ENCODE data around the gene FAAP100. TPM values are rescaled to one million over a fixed set of nuclear protein-coding genes. Genes with fewer than 3 reads are reported as not detected.
"Not testable (repeated sequence)": the region's sequence is repeated elsewhere in the genome, so short reads cannot be mapped to it uniquely, and the experiment has no call there.

Gene FAAP100
- total RNA-seq, 1 donor from 2014 or later = 64.6 TPM

DNA sequence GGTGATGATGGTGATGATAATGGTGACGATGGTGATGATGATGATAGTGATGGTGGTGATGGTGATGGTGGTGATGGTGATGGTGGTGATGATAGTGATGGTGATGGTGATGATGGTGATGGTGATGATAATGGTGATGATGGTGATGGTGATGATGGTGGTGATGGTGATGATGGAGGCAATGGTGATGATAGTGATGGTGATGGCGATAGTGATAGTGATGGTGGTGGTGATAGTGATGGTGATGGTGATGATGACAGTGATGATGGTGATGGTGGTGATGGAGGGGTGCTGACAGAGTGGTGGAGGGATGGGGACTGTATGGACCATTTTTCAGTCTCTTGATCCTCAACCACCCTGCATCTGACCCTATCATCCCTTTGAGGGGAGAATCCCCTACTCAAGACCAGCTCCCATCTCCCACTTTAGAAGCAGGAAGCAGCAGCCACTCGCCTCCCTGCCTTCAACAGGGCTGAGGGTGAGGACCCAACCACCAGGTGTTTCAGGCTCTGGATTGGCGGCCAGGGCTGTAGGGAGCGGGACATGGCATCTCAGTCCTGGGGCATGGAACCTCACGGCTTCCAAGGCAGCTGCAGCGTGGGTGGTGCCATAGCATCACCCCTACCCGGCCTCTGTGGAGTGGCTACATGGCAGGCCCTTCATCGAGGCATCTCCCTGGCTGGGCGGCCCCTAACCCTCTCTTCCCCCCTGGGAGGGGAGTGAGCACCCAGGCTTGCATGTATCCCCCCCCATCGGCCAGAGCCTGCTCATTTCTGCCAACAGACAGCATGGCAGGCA is 19.5 kb downstream of the FAAP100 start:
- Mint-ChIP-seq H3K27me3 (ENCODE audit: unreplicated experiment) (no peaks in the 10 kb centered on the region), H3K4me3 (ENCODE audit: unreplicated experiment) (no peak overlapping the region), H3K27ac (ENCODE audit: unreplicated experiment) (no peak overlapping the region), H3K36me3 (ENCODE audit: unreplicated experiment) (peaks cover under 1% of the 10 kb centered on the region), H3K4me1 (ENCODE audit: unreplicated experiment) (peaks cover 8% of the 10 kb centered on the region), H3K9me3 (ENCODE audit: unreplicated experiment) (no peaks in the 10 kb centered on the region)
- TF ChIP-seq, protein P1, sequence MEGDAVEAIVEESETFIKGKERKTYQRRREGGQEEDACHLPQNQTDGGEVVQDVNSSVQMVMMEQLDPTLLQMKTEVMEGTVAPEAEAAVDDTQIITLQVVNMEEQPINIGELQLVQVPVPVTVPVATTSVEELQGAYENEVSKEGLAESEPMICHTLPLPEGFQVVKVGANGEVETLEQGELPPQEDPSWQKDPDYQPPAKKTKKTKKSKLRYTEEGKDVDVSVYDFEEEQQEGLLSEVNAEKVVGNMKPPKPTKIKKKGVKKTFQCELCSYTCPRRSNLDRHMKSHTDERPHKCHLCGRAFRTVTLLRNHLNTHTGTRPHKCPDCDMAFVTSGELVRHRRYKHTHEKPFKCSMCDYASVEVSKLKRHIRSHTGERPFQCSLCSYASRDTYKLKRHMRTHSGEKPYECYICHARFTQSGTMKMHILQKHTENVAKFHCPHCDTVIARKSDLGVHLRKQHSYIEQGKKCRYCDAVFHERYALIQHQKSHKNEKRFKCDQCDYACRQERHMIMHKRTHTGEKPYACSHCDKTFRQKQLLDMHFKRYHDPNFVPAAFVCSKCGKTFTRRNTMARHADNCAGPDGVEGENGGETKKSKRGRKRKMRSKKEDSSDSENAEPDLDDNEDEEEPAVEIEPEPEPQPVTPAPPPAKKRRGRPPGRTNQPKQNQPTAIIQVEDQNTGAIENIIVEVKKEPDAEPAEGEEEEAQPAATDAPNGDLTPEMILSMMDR (IDR thresholded peaks at IDR 0.05) = no peak
- no peak for DNase-seq (ENCODE audit: extremely low spot score, unreplicated experiment)

DNA sequence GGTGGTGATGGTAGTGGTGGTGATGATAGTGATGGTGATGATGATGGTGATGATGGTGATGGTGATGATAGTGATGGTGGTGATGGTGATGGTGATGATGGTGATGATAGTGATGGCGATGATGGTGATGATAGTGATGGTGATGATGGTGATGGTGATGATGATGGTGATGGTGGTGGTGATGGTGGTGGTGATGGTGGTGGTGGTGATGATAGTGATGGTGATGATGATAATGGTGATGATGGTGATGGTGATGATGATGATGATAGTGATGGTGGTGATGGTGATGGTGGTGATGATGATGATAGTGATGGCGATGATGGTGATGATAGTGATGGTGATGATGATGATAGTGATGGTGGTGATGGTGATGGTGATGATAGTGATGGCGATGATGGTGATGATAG is 20.2 kb downstream of the FAAP100 start:
- H3K27ac Mint-ChIP-seq (ENCODE audit: unreplicated experiment); H3K36me3 Mint-ChIP-seq (ENCODE audit: unreplicated experiment); DNase-seq (ENCODE audit: extremely low spot score, unreplicated experiment); H3K27me3 Mint-ChIP-seq (ENCODE audit: unreplicated experiment); H3K9me3 Mint-ChIP-seq (ENCODE audit: unreplicated experiment); H3K4me1 Mint-ChIP-seq (ENCODE audit: unreplicated experiment); H3K4me3 Mint-ChIP-seq (ENCODE audit: unreplicated experiment): not testable (repeated sequence)

DNA sequence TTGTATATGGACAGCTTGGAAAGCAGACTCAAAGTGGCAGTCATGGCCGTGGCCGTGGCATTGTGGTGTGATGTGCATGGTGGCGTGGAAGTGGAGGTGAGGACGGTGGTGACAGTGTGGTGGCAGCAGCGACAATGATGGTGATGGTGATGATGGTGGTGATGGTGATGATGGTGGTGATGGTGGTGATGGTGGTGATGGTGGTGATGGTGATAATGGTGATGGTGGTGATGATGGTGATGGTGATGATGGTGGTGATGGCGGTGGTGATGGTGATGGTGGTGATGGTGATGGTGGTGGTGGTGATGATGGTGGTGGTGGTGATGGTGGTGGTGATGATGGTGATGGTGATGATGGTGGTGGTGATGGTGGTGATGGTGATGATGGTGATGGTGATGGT is 21.1 kb downstream of the FAAP100 start:
- H3K4me1 Mint-ChIP-seq (ENCODE audit: unreplicated experiment) = not testable (repeated sequence)

DNA sequence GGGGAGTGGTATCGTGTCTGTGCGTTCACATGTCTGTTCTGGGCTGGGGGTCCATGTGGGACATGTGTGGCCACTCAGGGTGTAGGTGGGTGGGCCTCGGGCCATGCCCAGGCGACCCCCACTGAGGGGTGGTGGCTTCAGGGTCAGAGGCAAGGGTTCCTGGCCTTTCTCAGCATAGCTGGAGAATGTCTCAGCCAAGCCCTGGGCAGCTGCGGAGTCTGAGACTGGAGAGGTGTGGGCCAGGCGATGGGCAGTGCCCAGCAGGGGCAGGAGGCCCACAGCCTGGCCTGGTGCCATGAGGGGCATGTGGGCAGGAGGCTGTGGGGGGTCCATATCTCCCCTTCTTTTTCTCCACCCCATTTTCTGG is 22.7 kb downstream of the FAAP100 start:
- no peak overlapping the region for H3K27ac Mint-ChIP-seq (ENCODE audit: unreplicated experiment)
- no peak overlapping the region for H3K4me3 Mint-ChIP-seq (ENCODE audit: unreplicated experiment)
- H3K4me1 Mint-ChIP-seq (ENCODE audit: unreplicated experiment) = peaks cover 6% of the 10 kb centered on the region
- TF ChIP-seq, protein P1 (IDR thresholded peaks at IDR 0.05) = no peak
- no peaks in the 10 kb centered on the region for H3K36me3 Mint-ChIP-seq (ENCODE audit: unreplicated experiment)
- H3K27me3 Mint-ChIP-seq (ENCODE audit: unreplicated experiment) = no peaks in the 10 kb centered on the region
- no peak for DNase-seq (ENCODE audit: extremely low spot score, unreplicated experiment)
- H3K9me3 Mint-ChIP-seq (ENCODE audit: unreplicated experiment) = no peaks in the 10 kb centered on the region

More for the DNA sequence above, 21.1 kb downstream of the FAAP100 start:
- DNase-seq (ENCODE audit: extremely low spot score, unreplicated experiment); H3K27me3 Mint-ChIP-seq (ENCODE audit: unreplicated experiment); H3K27ac Mint-ChIP-seq (ENCODE audit: unreplicated experiment); H3K9me3 Mint-ChIP-seq (ENCODE audit: unreplicated experiment); H3K36me3 Mint-ChIP-seq (ENCODE audit: unreplicated experiment); H3K4me3 Mint-ChIP-seq (ENCODE audit: unreplicated experiment): not testable (repeated sequence)

DNA sequence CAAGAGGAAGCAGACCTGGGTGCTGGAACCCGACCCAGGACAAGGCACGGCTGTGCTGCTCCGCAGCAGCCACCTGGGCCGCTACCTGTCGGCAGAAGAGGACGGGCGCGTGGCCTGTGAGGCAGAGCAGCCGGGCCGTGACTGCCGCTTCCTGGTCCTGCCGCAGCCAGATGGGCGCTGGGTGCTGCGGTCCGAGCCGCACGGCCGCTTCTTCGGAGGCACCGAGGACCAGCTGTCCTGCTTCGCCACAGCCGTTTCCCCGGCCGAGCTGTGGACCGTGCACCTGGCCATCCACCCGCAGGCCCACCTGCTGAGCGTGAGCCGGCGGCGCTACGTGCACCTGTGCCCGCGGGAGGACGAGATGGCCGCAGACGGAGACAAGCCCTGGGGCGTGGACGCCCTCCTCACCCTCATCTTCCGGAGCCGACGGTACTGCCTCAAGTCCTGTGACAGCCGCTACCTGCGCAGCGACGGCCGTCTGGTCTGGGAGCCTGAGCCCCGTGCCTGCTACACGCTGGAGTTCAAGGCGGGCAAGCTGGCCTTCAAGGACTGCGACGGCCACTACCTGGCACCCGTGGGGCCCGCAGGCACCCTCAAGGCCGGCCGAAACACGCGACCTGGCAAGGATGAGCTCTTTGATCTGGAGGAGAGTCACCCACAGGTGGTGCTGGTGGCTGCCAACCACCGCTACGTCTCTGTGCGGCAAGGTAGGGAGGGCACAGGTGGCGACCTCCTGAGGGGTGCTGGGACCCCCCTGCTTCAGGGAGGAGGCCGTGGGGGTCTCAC is 23.3 kb downstream of the FAAP100 start:
- TF ChIP-seq, protein P1 (IDR thresholded peaks at IDR 0.05) = no peak
- H3K27me3 Mint-ChIP-seq (ENCODE audit: unreplicated experiment) = no peaks in the 10 kb centered on the region
- no peak overlapping the region for H3K27ac Mint-ChIP-seq (ENCODE audit: unreplicated experiment)
- H3K4me1 Mint-ChIP-seq (ENCODE audit: unreplicated experiment) = peaks cover 4% of the 10 kb centered on the region
- H3K9me3 Mint-ChIP-seq (ENCODE audit: unreplicated experiment) = no peaks in the 10 kb centered on the region
- H3K4me3 Mint-ChIP-seq (ENCODE audit: unreplicated experiment) = no peak overlapping the region
- no peak for DNase-seq (ENCODE audit: extremely low spot score, unreplicated experiment)
- no peaks in the 10 kb centered on the region for H3K36me3 Mint-ChIP-seq (ENCODE audit: unreplicated experiment)

DNA sequence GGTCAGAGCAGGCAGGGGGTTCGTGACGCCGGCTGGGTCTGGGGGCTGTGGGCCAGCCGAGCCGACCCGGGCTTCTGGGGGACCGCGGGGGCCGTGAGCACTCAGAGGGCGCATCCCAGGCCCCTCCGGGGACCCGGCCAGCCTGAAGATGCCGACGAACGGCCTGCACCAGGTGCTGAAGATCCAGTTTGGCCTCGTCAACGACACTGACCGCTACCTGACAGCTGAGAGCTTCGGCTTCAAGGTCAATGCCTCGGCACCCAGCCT is 23.8 kb downstream of the FAAP100 start:
- no peak overlapping the region for H3K27ac Mint-ChIP-seq (ENCODE audit: unreplicated experiment)
- H3K36me3 Mint-ChIP-seq (ENCODE audit: unreplicated experiment) = no peaks in the 10 kb centered on the region
- no peaks in the 10 kb centered on the region for H3K27me3 Mint-ChIP-seq (ENCODE audit: unreplicated experiment)
- DNase-seq (ENCODE audit: extremely low spot score, unreplicated experiment) = no peak
- TF ChIP-seq, protein P1 (IDR thresholded peaks at IDR 0.05) = no peak
- H3K4me1 Mint-ChIP-seq (ENCODE audit: unreplicated experiment) = peaks cover 8% of the 10 kb centered on the region
- H3K9me3 Mint-ChIP-seq (ENCODE audit: unreplicated experiment) = no peaks in the 10 kb centered on the region
- no peak overlapping the region for H3K4me3 Mint-ChIP-seq (ENCODE audit: unreplicated experiment)

All from osteocyte (in vitro differentiated cells).